Right lobe of liver (tissue), 6 donors: Measurements from ENCODE around the gene HSD17B3. TPM values are rescaled to one million over a fixed set of nuclear protein-coding genes. Genes with fewer than 3 reads are reported as not detected.
"Not testable (repeated sequence)": the region's sequence is repeated elsewhere in the genome, so short reads cannot be mapped to it uniquely, and the experiment has no call there.

Experiments
- ATAC-seq, 4 donors: fragments of 200-7000 bp; cut with Tn5 transposase; one replicate each; pipeline ENCODE4 v1.9.1; 2020; ENCODE audit warnings: mild to moderate bottlenecking in 4 of 4, moderate library complexity in 4 of 4
- DNase-seq, 3 donors: peaks; one replicate each; pipeline ENCODE4 v3.0.0-alpha.2; 2020
- H3K27ac ChIP-seq, 3 donors: fragments of 200-600 bp; one replicate each; pipeline ENCODE4 v1.8.0; 2022
- H3K27me3 ChIP-seq, 2 donors: fragments of 200-600 bp; one replicate each; pipeline ENCODE4 v1.8.0; 2022
- H3K36me3 ChIP-seq, 4 donors: fragments of 200-600 bp; sonication (generic) in 1 of 4; one replicate each; pipeline versions ENCODE4 v1.5.1 to v1.8.0; 2017 to 2022; ENCODE audit warnings: control low read depth in 1 of 4
- H3K4me1 ChIP-seq, 4 donors: fragments of 200-600 bp; sonication (generic) in 1 of 4; one replicate each; pipeline versions ENCODE4 v1.5.1 to v1.8.0; 2017 to 2022; ENCODE audit warnings: control low read depth in 1 of 4
- H3K4me3 ChIP-seq, 3 donors: fragments of 200-600 bp; one replicate each; pipeline ENCODE4 v1.8.0; 2022
- H3K9me3 ChIP-seq, 4 donors: fragments of 200-600 bp; sonication (generic) in 1 of 4; one replicate each; pipeline versions ENCODE4 v1.5.1 to v1.8.0; 2017 to 2022; ENCODE audit warnings: control low read depth in 1 of 4
- CTCF ChIP-seq, 4 donors: fragments of 200-600 bp in 3 of 4; fragments of 450-650 bp in 1 of 4; IDR thresholded peaks; one replicate each; pipeline versions ENCODE4 v1.5.1 to v1.8.0; 2016 to 2022; ENCODE audit warnings: antibody characterized with exemption in 4 of 4, mild to moderate bottlenecking in 2 of 4
- POLR2A ChIP-seq: fragments of 450-650 bp; IDR thresholded peaks from one replicate; pipeline ENCODE4 v1.6.1; 2017; ENCODE audit warnings: antibody characterized with exemption, mild to moderate bottlenecking
- WGBS: methylation state at CpG from one replicate; pipeline ENCODE4 v1.1.6; 2018; ENCODE audit warnings: low coverage, low lambda C conversion rate; ENCODE audit not compliant: insufficient coverage; ENCODE audit errors: missing lambda C conversion rate; 5-methylcytosine and 5-hydroxymethylcytosine counted together
- intact Hi-C, 2 donors: fragments of 100-400 bp; cut with DNase I; formaldehyde crosslinking; loops; one replicate each; pipeline versions ENCODE4 v1.11.2 to v1.14.1; 2022
- total RNA-seq, 6 experiments: library from RNA; depleted of rRNA in 2 of 6; stranded (reverse); fragments of >200 nt in 2 of 6; fragmentation: NEBNext Ultra II Directional in 3 of 6; extraction: Animal tissue kit (Norgen Biotek cat#: 25700) in 3 of 6; gene quantifications; one replicate each; pipeline versions ENCODE4 v1.1.0 to v1.2.4, GENCODE V29; 2016 to 2023
- donor health status: DM: no; HTN: yes; CAD: no.
- donor health status: DM: no; HTN: no; CAD: no.
- donor health status: DM: no; HTN: no; CAD: no.
- donor health status: DM: no; HTN: yes; CAD: no.
- donor health status: DM: no; HTN: yes; CAD: no.

Gene HSD17B3
- total RNA-seq, 6 experiments from 2014 or later = 1.8 to 4.4 (median 3.1) TPM; not detected in 2

DNA sequence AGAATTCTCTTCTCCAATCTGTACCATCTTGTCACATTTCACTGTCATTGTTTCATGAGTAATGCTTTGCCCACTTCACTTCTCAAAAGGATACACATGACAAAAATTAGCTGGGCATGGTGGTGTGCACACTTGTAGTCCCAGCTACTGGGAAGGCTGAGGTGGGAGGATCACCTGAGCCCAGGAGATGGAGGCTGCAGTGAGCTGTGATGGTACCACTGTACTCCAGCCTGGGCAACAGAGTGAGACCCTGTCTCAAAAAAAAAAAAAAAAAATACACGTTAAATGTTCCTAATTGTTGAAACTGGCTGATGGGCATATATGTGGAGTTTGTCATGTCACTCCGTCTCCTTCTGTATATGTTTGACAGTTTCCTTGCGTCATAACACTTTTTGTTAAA lies 36.3 kb upstream of the HSD17B3 start:
- peaks cover 0 to 34% (median 9%) of the 10 kb centered on the region in 4 donors for H3K4me1 ChIP-seq

DNA sequence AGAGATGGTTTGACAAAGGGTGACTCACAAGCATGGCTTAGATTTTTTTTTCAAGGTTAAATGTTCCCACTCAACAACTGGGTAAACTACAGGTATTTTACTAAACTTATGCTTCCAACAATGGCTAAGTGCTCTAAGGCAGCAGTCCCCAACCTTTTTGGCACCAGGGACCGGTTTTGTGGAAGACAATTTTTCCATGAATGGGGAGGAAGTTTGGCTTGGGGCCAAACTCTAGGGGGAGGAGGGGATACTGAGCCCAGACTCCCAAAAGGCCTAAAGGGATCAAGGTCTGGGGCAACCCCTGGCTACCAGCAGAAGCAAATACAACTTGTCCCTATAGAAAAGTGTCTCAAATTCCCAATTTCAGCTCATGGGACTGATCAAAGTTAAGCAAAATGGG lies 32.0 kb upstream of the HSD17B3 start:
- 82% methylated on average over 1 of the region's 1 CpG for WGBS
- Histone ChIP-seq H3K27ac (no peak overlapping the region), H3K4me3 (no peak overlapping the region), H3K4me1 (peaks cover 0 to 1% (median 0%) of the 10 kb centered on the region in 4 donors), H3K9me3 (no peaks in the 10 kb centered on the region), H3K27me3 (no peaks in the 10 kb centered on the region), H3K36me3 (peaks cover 0 to 13% (median 0%) of the 10 kb centered on the region in 4 donors)
- ATAC-seq (no peak), DNase-seq (no peak)
- no peak for TF ChIP-seq CTCF (IDR thresholded peaks at IDR 0.05)
- TF ChIP-seq POLR2A = no peak
- intact Hi-C loops = no loop called here

More for the DNA sequence above, 36.3 kb upstream of the HSD17B3 start:
- 87% methylated on average over 3 of the region's 3 CpGs for WGBS
- TF ChIP-seq CTCF (IDR thresholded peaks at IDR 0.05) (no peak), POLR2A (no peak)
- Histone ChIP-seq H3K27ac (no peak overlapping the region), H3K4me3 (no peak overlapping the region), H3K27me3 (no peaks in the 10 kb centered on the region), H3K9me3 (no peaks in the 10 kb centered on the region), H3K36me3 (peaks cover 0 to 5% (median 0%) of the 10 kb centered on the region in 4 donors)
- no peak for DNase-seq
- no peak for ATAC-seq
- intact Hi-C loops = no loop called here

DNA sequence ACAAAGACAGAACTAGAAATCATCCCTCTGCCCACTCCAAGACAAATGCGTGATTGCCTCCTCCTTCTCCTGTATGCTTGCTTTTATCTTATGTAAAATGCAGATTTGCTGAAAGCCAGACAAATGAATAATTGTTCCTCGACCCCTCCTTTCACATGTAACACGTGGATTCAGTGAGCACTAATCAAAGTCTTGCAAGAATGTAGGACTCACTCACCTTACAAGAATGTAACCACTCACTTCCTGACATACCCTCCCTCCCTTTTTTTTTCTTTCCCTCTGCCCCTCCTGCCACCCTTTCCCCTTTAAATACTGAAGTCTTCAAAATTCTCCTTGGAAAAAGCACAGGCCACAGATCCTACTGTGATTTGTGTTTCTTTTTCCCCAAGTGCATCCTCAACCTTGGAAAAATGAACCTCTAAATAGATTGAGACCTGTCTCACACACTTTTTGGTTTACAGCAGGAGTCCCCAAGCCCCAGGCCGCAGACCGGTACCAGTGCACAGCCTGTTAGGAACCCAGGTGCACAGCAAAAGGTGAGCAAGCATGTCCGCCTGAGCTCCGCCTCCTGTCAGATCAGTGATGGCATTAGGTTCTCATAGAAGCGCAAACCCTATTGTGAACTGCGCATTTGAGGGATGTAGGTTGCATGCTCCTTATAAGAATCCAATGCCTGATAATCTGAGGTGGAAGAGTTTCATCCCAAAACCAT lies 29.4 kb upstream of the HSD17B3 start:
- ATAC-seq = no peak
- intact Hi-C loops = no loop called here
- Histone ChIP-seq H3K27ac (no peak overlapping the region), H3K27me3 (no peaks in the 10 kb centered on the region), H3K4me3 (no peak overlapping the region), H3K4me1 (peaks cover 0 to 12% (median 0%) of the 10 kb centered on the region in 4 donors), H3K36me3 (peaks cover 0 to 13% (median 0%) of the 10 kb centered on the region in 4 donors), H3K9me3 (no peaks in the 10 kb centered on the region)
- no peak for TF ChIP-seq POLR2A
- WGBS = 87% methylated on average over 6 of the region's 9 CpGs
- no peak for DNase-seq

DNA sequence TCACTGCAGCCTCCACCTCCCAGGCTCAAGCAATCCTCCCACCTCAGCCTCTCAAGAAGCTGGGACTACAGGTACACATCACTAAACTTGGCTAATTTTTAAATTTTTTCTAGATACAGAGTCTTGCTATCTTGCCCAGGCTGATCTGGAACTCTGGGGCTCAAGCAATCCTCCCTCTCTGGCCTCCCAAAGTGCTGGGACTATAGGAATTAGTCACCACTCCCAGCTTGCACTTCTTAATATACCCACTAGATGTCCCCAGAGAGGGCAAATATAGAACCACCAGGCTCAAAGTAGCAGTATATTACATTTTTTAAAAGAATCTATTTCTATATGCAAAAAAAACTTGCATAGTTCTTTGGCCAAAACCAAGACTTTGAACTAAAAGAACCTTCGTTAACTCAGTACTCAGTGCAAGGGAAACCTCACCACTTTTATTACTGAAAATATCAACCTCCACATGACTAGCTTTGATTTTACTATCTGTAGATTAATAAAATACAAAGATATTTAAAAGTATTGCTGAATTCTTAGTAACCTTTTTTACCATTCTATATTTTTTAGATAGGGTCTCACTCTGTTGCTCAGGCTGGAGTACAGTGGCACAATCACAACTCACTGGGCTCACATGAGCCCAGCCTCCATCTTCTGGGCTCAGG lies 25.8 kb upstream of the HSD17B3 start:
- WGBS = 21% methylated on average over 1 of the region's 1 CpG
- intact Hi-C loops = loop anchor here (10.0 kb wide), 3 partner anchors 87 to 337 kb away; partner anchors contain the start of gene ZNF367 (in 1 of the 2)
- H3K4me1 ChIP-seq = peaks cover 0 to 12% (median 0%) of the 10 kb centered on the region in 4 donors
- ATAC-seq = peak; percentile 88 to 93 (median 91)
- no peaks in the 10 kb centered on the region for H3K27me3 ChIP-seq
- no peak overlapping the region for H3K4me3 ChIP-seq
- no peaks in the 10 kb centered on the region for H3K9me3 ChIP-seq
- DNase-seq = no peak
- H3K27ac ChIP-seq = peak overlapping the region in 1 of 3 donors; percentile 65
- TF ChIP-seq CTCF (IDR thresholded peaks at IDR 0.05) (peak; percentile 75 to 90 (median 79)), POLR2A (no peak)
- H3K36me3 ChIP-seq = peaks cover 0 to 20% (median 0%) of the 10 kb centered on the region in 4 donors

DNA sequence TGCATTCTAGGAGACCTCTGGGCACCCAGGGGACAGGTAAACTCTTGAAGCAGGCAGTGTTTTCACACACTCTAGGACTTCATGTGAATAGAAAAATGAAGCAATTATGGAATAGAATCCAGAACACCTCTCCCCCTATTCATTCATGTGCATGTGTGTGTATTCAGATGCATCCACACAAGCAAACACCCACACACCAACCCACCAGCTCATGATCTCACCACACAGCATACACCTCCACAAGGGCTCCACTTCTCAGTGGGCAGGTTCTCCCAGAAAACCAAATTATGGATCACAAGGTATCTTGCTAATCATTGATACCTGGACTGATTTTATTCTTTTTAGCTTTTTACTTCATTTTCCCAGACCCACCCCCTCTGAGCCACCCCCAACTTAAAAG lies 21.2 kb upstream of the HSD17B3 start:
- Histone ChIP-seq H3K36me3 (peaks cover 0 to 32% (median 0%) of the 10 kb centered on the region in 4 donors), H3K9me3 (no peaks in the 10 kb centered on the region), H3K27me3 (no peaks in the 10 kb centered on the region), H3K4me3 (no peak overlapping the region), H3K4me1 (peaks cover 0 to 4% (median 0%) of the 10 kb centered on the region in 4 donors), H3K27ac (no peak overlapping the region)
- ATAC-seq (no peak), DNase-seq (no peak)
- intact Hi-C loops = loop anchor here (10.0 kb wide), 3 partner anchors 92 to 342 kb away; partner anchors contain the start of gene ZNF367 (in 1 of the 2)
- no peak for TF ChIP-seq POLR2A
- TF ChIP-seq CTCF (IDR thresholded peaks at IDR 0.05) = no peak

GRCh38 chr9:96322736-96323135 lies 20.8 kb upstream of the HSD17B3 start:
- not testable (repeated sequence) for ATAC-seq, H3K27me3 ChIP-seq, H3K4me1 ChIP-seq, H3K4me3 ChIP-seq, H3K9me3 ChIP-seq, H3K27ac ChIP-seq, DNase-seq
- intact Hi-C loops = loop anchor here (10.0 kb wide), 3 partner anchors 92 to 342 kb away; partner anchors contain the start of gene ZNF367 (in 1 of the 2)
- peaks cover 0 to 32% (median 0%) of the 10 kb centered on the region in 4 donors for H3K36me3 ChIP-seq
- 70% methylated on average over 4 of the region's 5 CpGs for WGBS

DNA sequence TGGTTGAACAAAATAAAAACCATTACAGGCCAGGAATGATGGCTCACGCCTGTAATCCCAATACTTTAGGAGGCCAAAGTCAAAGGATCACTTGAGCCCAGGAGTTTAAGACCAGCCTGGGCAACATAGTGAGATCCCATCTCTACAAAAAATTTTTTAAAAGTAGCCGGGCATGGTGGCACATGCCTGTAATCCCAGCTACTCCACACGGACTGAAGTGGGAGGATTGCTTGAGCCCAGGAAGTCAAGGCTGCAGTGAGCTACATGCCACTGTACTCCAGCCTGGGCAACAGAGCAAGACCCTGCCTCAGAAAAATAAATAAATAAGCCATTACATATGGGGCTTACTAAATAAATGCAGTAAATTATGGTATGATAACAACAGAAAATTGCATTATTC lies 20.2 kb upstream of the HSD17B3 start:
- intact Hi-C loops = loop anchor here (10.0 kb wide), 3 partner anchors 93 to 343 kb away; partner anchors contain the start of gene ZNF367 (in 1 of the 2)
- not testable (repeated sequence) for ATAC-seq, H3K4me1 ChIP-seq, DNase-seq, H3K27ac ChIP-seq, H3K4me3 ChIP-seq, H3K9me3 ChIP-seq, H3K27me3 ChIP-seq
- peaks cover 0 to 32% (median 0%) of the 10 kb centered on the region in 4 donors for H3K36me3 ChIP-seq
- 94% methylated on average over 3 of the region's 3 CpGs for WGBS
